Fibroblast of lung (primary cell): ENCODE measurements around the gene C16orf87.

ENCODE experiments used
- CTCF ChIP-seq, 2 donors: IDR thresholded peaks in 1 of 2; conservative IDR thresholded peaks in 1 of 2; 1 replicate in 1 of 2; 2 replicates in 1 of 2; pipeline ENCODE4 v1.5.1; 2011 to 2012; ENCODE audit warnings: low read length in 2 of 2, control low read depth in 1 of 2, inconsistent platforms in 1 of 2, low read depth in 1 of 2, mild to moderate bottlenecking in 1 of 2
- EZH2 ChIP-seq: IDR thresholded peaks from 2 replicates; pipeline ENCODE4 v1.5.1; 2012; ENCODE audit warnings: low read length, control low read depth, mild to moderate bottlenecking; ENCODE audit errors: missing control alignments

DNA sequence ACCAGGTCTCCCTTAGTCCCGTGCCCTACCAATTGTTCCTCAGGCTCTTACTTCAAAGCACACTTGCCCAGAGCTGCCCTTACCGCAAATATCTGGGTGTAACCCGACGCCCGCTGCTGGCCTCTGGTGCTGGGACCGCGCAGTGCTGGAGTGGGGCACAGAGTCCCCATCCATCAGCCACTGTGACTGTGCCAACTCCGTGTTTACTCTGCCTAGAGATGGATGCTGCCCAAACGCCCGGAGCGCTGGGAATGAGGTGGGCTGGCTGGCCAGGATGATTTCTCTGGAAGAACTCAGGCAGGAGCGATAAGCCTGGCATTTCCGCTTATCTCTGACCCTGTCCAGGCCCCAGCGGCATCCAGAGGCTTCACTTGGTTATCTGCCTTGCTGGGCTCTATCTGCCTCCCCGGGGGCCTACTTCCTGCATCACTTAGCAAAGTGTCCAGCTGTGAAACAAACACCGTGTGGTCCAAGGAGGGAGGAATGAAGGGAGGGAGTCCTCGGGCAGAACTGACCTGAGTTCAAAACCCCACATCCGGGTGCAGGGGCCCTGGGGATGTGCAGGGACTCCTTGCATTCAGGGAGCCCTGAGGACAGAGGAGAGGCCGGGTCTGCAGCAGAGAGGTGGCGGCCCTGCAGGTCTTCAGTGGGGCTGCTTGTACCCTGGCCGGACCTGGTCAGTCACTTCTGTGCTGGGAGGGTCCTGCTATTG, 73.5 kb downstream of the C16orf87 start:
- TF ChIP-seq CTCF (conservative IDR thresholded peaks at IDR 0.05 in 1 of 2, IDR thresholded peaks at IDR 0.05 in 1 of 2; ENCODE audit: low read depth in 1 of 2, low read length in 2 of 2) (no peak), EZH2 (no peak)
